SIG-M5 (cell line): Measurements from ENCODE around the gene TAPBP.
A peak's percentile ranks its signal among the peaks of the same experiment; 100 is the strongest.
"Not testable (repeated sequence)": the region's sequence is repeated elsewhere in the genome, so short reads cannot be mapped to it uniquely, and the experiment has no call there.

Source experiments
- DNase-seq: peaks from one replicate; lab custom pipeline; 2025; lab: John Stamatoyannopoulos, UW

The TAPBP gene

DNA sequence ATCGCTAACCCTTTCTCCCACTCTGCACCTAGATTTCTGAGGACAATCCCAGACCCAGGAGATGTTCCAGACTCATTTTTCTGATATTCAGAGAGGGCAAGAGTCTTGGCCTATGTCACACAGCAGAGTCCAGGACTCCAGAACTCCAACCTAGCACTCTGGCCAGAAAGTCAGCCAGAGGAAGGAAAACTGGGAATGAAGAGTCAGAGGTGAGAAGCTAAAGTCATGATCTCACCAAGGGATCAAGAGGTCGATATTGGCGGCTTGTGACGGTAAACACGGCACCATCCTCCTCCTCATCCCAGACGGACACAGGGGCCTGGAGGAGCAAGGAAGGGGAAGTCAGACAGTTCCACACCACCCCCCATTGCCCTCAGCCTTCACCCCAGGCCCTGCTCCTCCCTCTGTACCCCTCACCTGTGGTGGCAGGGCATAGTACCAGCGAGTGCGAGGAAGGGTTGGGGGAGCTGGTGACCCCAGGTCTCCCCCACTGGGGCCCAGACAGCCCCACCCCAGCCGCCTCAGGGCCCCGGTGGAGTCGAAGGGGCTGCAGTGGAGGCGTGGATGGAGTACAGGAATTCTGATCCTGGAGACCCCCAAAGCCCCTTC, 17.0 kb downstream of the TAPBP start:
- no peak for DNase-seq

DNA sequence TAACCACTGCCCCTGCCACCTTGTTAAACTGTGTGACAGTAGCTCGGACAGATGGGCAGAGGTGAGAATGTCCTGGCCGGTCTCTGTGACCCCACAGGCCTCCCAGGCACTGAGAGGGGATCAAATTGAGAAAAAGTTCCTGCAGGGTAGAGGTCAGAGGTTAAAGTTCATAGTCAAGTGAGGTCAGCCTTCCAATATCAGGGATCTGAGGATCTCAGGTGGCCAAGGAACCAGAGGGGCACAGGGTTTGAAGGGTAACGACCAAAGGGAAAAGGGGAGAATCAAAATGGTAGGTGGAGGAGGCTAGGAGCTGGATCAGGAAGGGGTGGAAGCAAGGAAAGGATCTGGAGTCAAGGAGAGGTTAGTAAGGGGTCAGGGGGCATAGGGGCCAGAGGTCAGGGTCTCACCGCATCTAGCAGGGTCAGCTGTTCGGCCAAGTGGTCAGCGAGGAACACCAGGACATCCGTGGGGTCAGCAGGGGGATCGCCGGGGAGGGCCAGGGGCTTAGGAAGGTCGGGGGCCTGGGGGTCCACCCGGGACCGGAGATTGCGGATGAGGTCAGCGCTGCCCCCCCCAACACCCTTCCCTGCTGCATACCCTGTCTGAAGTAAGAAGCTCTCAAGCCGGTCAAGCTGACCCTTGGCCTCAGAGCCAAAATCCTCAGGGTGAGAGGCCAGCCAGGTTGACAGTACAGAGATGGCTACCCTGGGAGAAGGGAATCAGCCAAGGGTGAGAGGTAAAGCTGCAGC, 18.1 kb downstream of the TAPBP start:
- no peak for DNase-seq

GRCh38 chr6:33294086-33294823, 19.6 kb downstream of the TAPBP start:
- no peak for DNase-seq

DNA sequence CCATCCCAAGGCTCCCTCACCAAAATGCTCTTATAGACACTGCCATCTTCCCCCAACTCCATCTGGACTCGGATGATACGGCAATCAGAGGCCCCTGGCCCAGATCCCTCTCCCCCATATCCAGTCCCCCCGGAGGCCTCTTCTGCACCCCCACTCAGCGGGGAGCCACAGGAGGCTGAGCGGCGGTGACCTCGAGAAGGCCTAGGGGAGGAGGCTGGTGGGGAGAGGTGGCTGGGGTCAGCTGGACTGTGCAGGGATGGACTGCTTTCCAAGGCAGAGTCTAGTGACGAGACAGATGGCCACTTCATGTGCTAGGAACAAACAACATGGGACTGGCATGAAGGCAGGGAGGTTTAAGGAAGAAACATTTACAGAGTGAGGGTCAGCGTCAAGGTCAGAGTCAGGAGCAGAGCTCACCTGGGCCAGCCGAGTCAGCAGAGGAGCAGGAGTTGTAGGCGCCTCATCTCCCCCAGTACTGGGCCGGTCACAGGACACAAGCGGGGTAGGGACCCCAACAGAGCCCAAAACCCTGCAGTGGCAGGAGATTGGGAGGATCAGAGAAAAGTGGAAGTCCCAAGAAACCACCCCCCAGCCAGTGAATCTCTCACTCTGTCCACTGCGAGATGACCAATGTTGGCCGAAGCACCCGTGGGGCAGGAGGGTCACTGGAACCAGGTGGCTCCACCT, 20.7 kb downstream of the TAPBP start:
- no peak for DNase-seq

DNA sequence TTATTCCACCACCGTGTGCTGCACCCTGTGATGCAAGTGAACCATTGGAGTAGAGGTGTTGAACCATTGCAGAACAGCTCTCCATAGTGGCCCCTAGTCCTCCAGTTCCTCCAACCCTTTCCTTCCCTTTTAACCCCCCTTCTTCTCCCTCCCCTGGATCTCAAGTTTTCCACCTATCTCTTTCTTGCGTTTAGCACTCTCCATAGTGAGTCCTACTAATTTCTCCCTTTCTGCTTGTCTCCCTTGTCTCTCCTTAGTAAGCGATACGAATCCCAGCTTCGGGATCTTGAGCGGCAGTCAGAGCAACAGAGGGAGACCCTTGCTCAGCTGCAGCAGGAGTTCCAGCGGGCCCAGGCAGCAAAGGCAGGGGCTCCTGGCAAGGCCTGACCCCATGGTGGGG, 23.4 kb downstream of the TAPBP start:
- no peak for DNase-seq

GRCh38 chr6:33289784-33290315, 24.0 kb downstream of the TAPBP start:
- DNase-seq: no peak

DNA sequence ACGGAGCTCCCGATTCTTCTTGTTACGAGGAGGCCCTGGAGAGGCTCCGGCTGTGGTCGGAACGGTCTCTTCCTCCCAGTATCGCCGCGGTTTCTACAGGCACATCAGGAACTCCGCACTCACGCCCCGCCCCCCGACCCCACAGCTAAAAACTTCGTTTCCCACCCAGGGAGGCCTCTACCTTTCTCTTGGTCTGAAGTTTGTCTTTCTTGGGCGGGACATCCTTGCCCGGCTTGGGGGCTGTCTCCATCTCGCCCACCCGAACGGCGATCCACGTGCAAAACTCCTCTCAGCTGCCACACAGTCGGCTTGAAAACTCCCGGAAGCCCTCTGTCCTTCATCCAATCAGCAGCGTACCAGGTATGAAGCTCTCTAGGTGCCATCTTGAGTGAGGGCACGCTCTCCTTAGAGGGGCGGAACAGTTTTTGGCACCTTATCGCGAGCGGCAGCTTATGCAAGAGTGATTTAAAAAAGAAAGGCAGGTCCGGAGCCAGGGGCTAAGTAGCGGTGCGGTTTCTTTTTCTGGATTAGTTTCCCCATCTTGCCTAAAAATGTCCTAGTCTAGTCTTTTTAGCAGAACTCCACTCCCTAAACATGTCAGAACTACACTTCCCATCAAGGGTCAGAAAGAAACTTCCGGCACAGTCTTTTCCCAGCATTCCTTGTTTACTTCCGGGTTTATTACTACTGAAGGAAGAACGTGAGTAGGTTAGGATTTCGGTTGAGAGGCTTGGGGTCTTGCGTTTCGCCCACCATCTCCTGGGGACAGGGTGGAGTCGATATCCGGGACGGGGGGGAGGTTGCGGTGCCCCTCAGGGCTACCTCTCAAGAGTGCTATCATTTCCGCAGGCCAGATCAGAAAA, 24.7 kb downstream of the TAPBP start, which contains the start of the genes PFDN6 and WDR46:
PFDN6 (plus strand) TSS at position 681 of the 863 bp plus-strand sequence. CDS start 256 bp downstream, outside the sequence.
WDR46 (minus strand) TSS at position 319 of the 863 bp plus-strand sequence; CDS start at position 250, 69 bp downstream.
- peak; percentile 92 for DNase-seq

- no peak for DNase-seq
Observed at GRCh38 chr6:33288141-33288920, 25.5 kb downstream of the TAPBP start.

DNA sequence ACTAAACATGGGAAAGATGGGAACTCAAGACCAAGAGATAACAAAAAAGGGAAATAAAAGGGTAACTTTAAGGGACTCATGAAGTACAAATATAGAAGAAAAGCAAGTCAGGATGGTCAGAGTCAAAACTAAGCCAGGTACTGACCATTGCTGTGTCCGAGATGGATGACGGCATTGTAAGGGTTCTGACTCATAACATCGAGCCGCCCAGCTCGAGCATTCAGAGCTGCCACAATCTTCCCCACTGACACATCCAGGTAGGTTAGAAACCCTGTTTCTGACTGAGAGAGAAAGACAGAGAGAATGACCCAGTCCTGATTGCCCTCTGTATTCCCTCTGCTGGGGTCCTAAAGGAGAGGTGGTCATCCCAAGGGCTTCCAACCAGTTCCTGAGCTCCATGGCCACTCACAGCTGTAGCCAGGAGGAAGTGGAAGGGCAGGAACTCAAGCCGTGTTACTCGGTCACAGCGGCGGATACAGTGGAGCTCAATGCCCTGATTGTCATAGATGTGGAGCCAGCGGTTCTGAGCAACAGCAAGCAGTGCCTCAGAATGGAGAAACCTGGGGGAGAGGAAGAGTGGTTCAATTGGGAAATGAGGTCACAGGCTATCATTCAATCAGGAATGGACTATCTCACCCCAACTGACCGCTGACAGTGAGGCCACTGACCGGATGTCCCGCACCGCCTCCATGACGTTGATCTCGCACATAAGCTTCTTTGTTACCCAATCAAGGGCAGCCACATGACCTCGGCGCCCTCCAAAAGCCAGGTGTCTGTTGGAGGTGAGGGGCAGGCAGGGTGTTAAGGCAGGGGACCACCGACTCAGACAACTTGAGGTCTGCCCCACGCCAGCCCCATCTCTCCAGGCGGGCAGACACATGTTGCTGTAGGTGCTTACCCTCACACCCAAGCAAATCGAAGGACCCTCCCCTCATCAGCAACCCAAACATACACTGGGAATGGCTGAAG, 26.6 kb downstream of the TAPBP start:
- no peak for DNase-seq

DNA sequence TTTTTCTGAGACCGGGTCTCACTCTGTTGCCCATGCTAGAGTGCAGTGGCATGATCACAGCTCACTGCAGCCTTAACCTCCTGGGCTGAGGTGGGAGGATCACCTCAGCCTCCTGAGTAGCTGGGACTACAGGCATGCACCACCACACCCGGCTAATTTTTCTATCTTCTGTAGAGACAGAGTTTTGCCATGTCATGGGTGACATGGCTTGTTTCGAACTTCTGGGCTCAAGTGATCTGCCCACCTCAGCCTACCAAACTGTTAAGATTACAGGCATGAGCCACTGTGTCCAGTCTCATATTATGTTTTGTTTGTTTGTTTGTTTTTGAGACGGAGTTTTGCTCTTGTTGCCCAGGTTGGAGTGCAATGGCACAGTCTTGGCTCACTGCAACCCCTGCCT, 28.7 kb downstream of the TAPBP start:
- DNase-seq: not testable (repeated sequence)

DNA sequence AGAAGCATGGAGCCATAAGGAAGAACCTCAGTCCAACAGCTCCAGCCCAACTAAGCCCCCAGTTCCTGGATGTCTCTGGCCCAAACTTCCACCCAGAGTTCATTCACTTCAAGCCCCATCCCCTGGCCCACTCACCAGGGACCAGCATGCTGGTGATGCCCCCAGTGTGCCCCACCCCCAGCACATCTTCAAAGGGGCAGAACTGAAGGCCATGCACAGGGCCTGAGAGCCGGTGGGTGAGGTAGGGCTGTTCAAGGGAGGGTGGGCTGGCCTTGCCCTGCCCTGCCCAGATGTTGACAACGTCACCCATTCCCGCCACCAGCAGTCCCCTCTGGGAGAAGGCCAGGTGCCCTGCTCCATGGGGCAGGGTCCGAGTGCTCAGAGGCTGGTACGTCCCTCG, 33.3 kb downstream of the TAPBP start:
- DNase-seq: no peak

- DNase-seq: no peak
Observed at GRCh38 chr6:33279971-33280511, 33.8 kb downstream of the TAPBP start.

DNA sequence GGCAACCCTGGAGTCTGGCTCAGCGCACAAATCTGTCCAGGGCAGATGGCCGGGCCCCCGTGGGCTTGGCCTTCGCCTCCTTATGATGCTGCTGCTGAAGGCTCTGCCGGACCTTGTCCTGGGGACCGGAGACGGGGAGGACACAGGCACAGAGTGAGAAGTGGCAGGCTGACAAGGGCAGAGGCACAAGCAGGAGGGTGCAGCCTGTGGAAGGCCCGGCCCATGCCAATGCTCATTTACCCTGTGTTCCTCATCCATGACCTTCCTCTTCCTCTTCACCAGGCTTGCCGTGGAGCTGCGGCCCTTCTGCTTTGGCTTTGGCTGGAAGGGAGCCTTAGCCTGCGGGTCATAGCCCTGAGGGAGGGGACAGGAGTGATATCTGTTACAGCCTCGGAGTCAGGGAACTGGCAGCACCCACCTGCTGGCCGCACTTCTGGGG, 34.6 kb downstream of the TAPBP start:
- DNase-seq: no peak

DNA sequence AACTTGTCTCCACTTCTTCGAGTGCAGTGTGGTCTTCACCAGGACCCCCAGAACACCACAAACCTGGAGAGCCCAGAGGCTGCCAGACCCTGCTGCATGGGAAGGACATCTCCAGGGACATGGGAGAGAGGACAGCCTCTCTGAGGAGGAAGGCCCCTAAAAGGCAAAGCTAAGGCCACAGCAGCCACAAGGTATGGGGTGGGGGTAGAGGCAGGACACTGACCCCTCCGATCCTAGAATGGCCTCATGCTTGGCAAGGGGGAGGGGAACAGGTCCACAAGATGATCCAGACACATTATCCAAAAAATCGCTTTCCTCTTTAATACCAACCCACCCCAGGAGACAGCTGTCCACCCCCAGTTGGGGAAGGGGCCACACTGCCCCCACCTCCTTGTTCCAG, 35.1 kb downstream of the TAPBP start:
- DNase-seq: no peak

DNA sequence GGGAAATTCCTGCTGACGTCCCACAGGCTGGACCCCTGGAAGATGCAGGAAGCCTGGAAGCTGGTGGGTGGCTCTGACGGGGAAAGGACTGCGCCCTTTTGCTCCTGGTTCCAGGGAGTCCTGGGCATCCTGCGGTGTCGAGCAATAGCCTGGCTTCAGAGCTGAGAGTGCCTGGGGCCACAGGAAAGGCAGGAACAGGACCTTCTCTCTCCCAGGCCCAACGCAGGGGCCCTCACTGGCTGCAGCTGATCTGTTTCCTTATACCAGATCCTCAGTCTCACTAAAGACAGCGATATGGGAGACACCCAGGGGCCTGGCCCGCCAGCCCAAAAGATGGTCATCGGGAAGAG, 35.5 kb downstream of the TAPBP start:
- DNase-seq: no peak

GRCh38 chr6:33277663-33278391, 36.1 kb downstream of the TAPBP start:
- DNase-seq: no peak

GRCh38 chr6:33276864-33277662, 36.8 kb downstream of the TAPBP start, which contains the start of gene B3GALT4:
Gene B3GALT4, plus strand, starts transcription at chr6:33277123. Its CDS starts 297 bp downstream, at chr6:33277420.
- DNase-seq: peak; percentile 9
